ENCODE data around the gene ATXN1. TPM values are rescaled to one million over a fixed set of nuclear protein-coding genes. Genes with fewer than 3 reads are reported as not detected.

ATXN1 gene
- total RNA-seq, 1 donor from 2014 or later = 18.4 TPM

GRCh38 chr6:16546861-16547260 is 214.4 kb downstream of the ATXN1 start:
- Histone ChIP-seq H3K27me3 (ENCODE audit: control insufficient read depth, insufficient read depth, low read length) (no peaks in the 10 kb centered on the region), H3K4me3 (ENCODE audit: low read depth, low read length) (no peak overlapping the region), H3K36me3 (ENCODE audit: control insufficient read depth, insufficient read depth, low read length) (peaks cover 2% of the 10 kb centered on the region)
- TF ChIP-seq, protein P1, sequence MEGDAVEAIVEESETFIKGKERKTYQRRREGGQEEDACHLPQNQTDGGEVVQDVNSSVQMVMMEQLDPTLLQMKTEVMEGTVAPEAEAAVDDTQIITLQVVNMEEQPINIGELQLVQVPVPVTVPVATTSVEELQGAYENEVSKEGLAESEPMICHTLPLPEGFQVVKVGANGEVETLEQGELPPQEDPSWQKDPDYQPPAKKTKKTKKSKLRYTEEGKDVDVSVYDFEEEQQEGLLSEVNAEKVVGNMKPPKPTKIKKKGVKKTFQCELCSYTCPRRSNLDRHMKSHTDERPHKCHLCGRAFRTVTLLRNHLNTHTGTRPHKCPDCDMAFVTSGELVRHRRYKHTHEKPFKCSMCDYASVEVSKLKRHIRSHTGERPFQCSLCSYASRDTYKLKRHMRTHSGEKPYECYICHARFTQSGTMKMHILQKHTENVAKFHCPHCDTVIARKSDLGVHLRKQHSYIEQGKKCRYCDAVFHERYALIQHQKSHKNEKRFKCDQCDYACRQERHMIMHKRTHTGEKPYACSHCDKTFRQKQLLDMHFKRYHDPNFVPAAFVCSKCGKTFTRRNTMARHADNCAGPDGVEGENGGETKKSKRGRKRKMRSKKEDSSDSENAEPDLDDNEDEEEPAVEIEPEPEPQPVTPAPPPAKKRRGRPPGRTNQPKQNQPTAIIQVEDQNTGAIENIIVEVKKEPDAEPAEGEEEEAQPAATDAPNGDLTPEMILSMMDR (IDR thresholded peaks at IDR 0.05; ENCODE audit: insufficient read depth, low read length, severe bottlenecking) = no peak
- FAIRE-seq (no peak), DNase-seq (ENCODE audit: low read depth) (no peak)

DNA sequence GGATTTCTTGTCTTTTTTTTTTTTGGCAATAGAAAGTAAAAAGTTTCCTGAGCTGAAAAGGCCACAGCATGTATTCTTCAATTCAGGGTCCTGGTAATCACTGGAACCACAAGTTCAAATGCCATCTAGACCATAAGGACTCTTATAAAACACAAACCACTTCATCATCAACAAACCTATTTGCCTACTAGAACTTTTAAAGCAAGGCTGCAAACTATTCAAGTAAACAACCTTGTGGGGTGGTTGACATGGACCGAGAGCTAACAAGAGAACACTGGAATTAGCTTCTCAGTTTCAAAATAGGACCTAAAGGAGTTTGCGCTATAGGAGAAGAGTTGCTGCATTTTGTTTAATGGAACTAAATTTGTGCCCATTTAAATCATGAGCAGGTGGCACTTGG is 215.9 kb downstream of the ATXN1 start:
- no peak overlapping the region for H3K4me3 ChIP-seq (ENCODE audit: low read depth, low read length)
- H3K36me3 ChIP-seq (ENCODE audit: control insufficient read depth, insufficient read depth, low read length) = peaks cover 2% of the 10 kb centered on the region
- H3K27me3 ChIP-seq (ENCODE audit: control insufficient read depth, insufficient read depth, low read length) = no peaks in the 10 kb centered on the region
- FAIRE-seq (no peak), DNase-seq (ENCODE audit: low read depth) (no peak)
- TF ChIP-seq, protein P1 (IDR thresholded peaks at IDR 0.05; ENCODE audit: insufficient read depth, low read length, severe bottlenecking) = no peak

DNA sequence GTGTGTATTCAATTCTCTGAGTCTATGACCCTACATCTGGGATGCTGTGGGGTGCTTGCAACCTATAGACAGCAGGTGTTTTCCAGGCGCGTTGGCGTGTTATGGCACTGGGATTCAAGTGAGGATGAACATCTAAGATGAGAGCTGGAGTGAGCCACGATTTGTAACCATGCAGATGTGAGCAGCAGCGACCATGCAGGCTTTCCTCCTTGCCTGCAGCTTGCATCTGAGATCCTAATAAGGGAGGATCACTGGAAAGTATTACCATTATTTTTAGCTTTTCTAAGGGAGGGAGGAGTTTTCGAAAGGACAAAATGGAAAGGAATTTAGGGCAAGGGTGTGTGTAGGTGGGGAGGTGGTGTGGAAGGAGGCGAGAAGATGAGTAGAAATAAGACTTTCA is 216.7 kb downstream of the ATXN1 start:
- FAIRE-seq (no peak), DNase-seq (ENCODE audit: low read depth) (no peak)
- Histone ChIP-seq H3K4me3 (ENCODE audit: low read depth, low read length) (no peak overlapping the region), H3K27me3 (ENCODE audit: control insufficient read depth, insufficient read depth, low read length) (no peaks in the 10 kb centered on the region), H3K36me3 (ENCODE audit: control insufficient read depth, insufficient read depth, low read length) (peaks cover 2% of the 10 kb centered on the region)
- TF ChIP-seq, protein P1 (IDR thresholded peaks at IDR 0.05; ENCODE audit: insufficient read depth, low read length, severe bottlenecking) = no peak

GRCh38 chr6:16544006-16544405 is 217.3 kb downstream of the ATXN1 start:
- Histone ChIP-seq H3K36me3 (ENCODE audit: control insufficient read depth, insufficient read depth, low read length) (peaks cover 2% of the 10 kb centered on the region), H3K27me3 (ENCODE audit: control insufficient read depth, insufficient read depth, low read length) (no peaks in the 10 kb centered on the region), H3K4me3 (ENCODE audit: low read depth, low read length) (no peak overlapping the region)
- TF ChIP-seq, protein P1 (IDR thresholded peaks at IDR 0.05; ENCODE audit: insufficient read depth, low read length, severe bottlenecking) = no peak
- DNase-seq (ENCODE audit: low read depth) (no peak), FAIRE-seq (no peak)

DNA sequence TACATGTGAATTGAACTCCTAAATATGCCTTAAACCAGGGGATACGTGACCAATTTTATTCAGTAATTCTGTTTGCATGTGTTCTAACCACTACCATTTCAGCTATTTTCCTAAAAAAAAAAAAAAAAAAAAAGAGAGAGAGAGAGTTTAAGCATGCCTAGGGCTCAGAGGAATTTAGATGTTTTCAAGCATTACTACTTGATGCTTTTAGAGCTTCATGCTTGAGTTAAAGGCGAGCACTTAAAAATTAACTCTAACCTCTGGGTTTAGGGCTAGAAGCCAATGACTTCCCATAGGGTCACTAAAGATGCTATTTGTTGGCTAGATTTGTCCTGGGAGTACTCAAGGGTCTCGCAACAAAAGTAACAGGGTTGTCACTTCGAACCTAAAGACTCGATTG is 217.7 kb downstream of the ATXN1 start:
- H3K36me3 ChIP-seq (ENCODE audit: control insufficient read depth, insufficient read depth, low read length) = peaks cover 2% of the 10 kb centered on the region
- DNase-seq (ENCODE audit: low read depth) (no peak), FAIRE-seq (no peak)
- TF ChIP-seq, protein P1 (IDR thresholded peaks at IDR 0.05; ENCODE audit: insufficient read depth, low read length, severe bottlenecking) = no peak
- H3K4me3 ChIP-seq (ENCODE audit: low read depth, low read length) = no peak overlapping the region
- no peaks in the 10 kb centered on the region for H3K27me3 ChIP-seq (ENCODE audit: control insufficient read depth, insufficient read depth, low read length)

DNA sequence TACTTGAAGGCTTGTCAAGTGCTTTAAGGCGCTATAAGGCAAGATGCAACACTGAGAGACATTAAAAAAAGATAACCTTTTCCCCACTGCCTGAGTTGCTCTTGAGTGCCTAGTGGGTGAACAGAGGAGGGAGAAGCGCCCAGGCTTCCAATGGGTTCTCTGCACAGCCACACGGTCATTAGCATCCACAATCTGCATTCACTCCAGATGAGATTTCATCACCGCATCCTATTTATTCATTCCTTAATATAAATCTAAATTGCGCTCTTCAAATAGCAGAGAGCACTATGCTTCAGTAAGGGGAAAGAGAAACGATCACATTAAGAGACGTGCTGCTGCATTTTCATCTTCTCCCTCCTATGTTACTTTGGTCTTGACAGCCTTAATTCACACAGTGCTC is 219.2 kb downstream of the ATXN1 start:
- TF ChIP-seq, protein P1 (IDR thresholded peaks at IDR 0.05; ENCODE audit: insufficient read depth, low read length, severe bottlenecking) = no peak
- Histone ChIP-seq H3K27me3 (ENCODE audit: control insufficient read depth, insufficient read depth, low read length) (no peaks in the 10 kb centered on the region), H3K4me3 (ENCODE audit: low read depth, low read length) (no peak overlapping the region), H3K36me3 (ENCODE audit: control insufficient read depth, insufficient read depth, low read length) (no peaks in the 10 kb centered on the region)
- FAIRE-seq (no peak), DNase-seq (ENCODE audit: low read depth) (no peak)
